ENCODE measurements around the gene TMCO4.

DNA sequence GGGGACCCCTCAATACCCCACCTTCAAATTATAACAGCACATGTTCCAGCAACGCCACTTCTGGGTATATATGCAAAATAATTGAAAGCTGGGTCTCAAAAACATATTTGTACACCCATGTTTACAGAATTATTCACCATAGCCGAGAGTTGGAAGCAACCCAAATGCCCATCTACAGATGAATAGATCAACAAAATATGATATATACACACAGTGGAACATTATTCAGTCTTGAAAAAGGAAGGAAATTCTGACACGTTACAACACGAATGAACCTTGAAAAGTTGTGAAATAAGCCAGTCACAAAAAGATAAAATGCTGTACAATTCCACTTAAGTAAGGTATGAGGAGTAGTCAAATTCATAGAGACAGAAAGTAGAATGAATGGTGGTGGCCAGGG is 5.1 kb downstream of the TMCO4 start:
- no peak for TF ChIP-seq EZH2 (IDR thresholded peaks at IDR 0.05; ENCODE audit: low read length, missing control alignments)
- TF ChIP-seq, protein P1, sequence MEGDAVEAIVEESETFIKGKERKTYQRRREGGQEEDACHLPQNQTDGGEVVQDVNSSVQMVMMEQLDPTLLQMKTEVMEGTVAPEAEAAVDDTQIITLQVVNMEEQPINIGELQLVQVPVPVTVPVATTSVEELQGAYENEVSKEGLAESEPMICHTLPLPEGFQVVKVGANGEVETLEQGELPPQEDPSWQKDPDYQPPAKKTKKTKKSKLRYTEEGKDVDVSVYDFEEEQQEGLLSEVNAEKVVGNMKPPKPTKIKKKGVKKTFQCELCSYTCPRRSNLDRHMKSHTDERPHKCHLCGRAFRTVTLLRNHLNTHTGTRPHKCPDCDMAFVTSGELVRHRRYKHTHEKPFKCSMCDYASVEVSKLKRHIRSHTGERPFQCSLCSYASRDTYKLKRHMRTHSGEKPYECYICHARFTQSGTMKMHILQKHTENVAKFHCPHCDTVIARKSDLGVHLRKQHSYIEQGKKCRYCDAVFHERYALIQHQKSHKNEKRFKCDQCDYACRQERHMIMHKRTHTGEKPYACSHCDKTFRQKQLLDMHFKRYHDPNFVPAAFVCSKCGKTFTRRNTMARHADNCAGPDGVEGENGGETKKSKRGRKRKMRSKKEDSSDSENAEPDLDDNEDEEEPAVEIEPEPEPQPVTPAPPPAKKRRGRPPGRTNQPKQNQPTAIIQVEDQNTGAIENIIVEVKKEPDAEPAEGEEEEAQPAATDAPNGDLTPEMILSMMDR (conservative IDR thresholded peaks at IDR 0.05 in 1 of 2, IDR thresholded peaks at IDR 0.05 in 1 of 2; ENCODE audit: low read depth in 1 of 2, low read length in 2 of 2): no peak

All from fibroblast of lung (primary cell).